HG03354 (cell line): Measurements from ENCODE around the gene CRYAB.
A peak's percentile ranks its signal among the peaks of the same experiment; 100 is the strongest.
"Not testable (repeated sequence)": the region's sequence is repeated elsewhere in the genome, so short reads cannot be mapped to it uniquely, and the experiment has no call there.

Source experiments
- ATAC-seq: cut with Tn5 transposase; IDR thresholded peaks from one replicate; pipeline ENCODE4 v1.9.1; 2021; ENCODE audit warnings: mild to moderate bottlenecking; ENCODE audit not compliant: unreplicated experiment, poor library complexity, severe bottlenecking

CRYAB gene

DNA sequence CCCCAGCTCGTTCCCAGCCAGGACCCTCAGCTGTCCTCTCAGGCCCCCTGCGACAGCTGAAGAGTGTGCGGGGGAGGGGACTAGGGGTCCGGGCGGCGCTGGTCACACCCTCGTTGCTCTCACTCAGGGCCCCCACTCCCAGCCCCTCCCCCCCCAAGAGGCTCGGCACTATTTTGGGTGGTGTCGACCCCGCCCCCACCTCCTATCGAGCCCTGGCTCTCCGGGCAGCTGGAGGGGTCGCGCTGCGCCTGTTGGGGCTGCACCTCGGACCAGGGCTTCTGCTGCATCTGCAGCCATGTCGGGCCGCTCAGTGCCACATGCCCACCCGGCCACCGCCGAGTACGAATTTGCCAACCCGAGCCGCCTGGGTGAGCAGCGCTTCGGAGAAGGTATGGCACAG, 965 bp upstream of the CRYAB start, which contains the start of gene HSPB2:
Gene HSPB2 (plus strand): TSS at position 200 of the 400 bp plus-strand sequence. CDS start 96 bp downstream, at position 296.
- ATAC-seq = no peak

DNA sequence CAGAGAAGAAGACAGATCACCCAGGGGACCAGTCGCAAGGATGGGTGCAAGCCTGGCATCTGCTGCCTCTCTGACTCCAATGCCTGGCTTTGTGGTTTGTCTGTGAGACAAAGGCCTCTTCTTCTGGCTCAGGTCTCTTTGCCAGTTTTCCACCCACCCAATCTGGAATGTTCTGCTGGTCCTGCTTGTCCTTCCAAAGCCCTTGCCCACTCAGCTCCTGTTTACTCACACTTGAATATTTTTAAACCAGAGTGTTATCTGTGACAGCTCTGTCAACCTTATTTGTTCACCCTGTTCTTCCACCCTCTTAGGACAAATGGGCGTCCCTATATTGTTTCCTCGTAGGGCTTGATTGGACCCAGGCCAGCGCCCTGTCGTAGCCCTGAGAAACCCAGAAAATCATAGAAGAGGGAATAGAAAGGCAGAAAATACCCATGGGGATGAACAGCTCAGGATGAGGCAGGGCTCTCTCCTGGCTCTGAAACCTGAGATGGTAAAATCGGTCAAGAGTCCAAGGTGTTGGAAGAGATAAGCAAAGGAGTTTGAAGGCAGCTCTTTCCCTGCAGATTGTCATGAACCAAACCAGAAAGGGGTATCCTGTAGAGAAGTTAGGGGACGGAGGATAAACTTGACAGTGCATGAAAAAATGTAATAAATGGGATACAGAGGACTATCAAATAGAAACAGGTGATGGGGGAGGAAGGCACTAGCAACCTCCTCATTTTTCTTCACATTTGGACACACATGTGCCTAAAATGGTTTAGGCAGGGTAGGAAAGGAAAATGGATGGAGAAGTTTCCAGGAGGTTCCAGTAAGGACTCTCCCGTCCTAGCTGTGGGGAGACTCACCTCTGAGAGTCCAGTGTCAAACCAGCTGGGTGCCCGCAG, 651 bp downstream of the CRYAB start:
- ATAC-seq = no peak

DNA sequence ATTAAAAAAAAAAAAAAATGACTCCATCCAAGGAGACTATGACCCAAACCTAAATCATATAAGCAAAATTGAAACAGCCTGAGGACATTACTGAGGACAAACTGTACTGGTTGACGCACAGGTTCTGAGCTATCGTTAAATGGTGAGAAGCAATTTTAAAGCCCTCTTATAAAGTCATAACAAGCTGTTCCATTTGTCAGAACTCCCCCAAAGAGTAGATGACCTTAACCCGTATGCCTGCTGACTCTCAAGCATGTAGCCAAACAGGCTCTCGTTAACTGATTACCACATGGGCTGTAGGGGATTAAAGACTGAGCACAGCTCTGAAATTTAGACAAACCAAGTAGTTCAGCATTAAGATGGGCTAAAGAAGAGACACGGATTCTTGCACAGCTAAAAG, 2.2 kb downstream of the CRYAB start:
- no peak for ATAC-seq

DNA sequence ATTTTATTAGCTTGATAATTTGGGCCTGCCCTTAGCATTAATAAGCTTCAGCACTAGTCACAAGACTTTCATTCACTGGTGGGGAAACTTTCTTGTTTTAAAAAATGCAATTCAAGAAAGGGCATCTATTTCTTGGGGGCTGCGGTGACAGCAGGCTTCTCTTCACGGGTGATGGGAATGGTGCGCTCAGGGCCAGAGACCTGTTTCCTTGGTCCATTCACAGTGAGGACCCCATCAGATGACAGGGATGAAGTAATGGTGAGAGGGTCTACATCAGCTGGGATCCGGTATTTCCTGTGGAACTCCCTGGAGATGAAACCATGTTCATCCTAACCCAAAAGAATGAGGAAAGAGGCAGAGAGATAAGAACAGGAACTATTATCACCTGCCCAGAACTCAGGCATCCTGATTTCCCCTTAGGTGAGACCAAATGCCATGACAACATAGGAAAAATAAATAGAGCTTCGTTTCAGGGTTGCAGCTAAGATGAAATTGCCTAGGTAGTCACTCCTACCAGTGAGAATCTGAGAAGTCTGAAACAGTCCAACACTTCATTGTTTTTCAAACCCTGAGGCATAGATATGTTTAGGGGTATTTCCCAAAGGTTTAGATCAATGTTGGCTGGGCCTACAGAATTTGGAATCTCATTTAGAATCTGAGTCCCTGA, 2.8 kb downstream of the CRYAB start:
- no peak for ATAC-seq

DNA sequence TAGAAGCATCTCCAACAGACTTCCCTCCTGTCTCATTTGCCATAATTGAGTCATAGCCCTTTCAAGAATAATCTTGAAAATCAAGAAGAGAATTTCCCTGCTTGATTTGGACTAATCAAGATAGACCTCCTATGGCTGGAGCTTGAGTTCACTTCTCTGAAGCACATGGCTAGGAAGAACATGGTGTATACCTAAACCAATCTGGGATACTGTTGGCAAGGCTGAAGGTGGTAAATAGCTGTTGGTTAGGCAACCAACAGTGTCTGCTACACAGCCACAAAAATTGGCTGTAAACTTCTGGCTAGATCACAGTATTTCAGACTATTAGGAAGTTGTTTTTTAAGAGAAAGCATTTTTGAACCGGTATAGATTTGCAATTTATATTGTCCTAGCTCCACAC, 4.9 kb downstream of the CRYAB start:
- no peak for ATAC-seq

DNA sequence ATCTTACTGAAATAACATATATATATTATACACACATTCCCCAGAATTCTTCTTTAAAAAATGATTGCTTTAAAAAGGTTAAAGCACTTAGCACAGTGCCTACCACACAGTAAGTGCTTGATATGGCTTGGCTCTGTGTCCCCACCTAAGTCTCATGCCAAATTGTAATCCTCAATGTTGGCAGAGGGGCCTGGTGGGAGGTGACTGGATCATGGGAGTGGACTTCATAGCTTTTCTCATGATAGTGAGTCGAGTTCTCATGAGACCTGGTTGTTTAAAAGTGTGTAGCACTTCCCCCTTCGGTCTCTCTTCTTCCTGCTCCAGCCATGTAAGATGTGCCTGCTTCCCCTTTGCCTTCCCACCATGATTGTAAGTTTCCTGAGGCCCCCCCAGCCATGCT, 6.2 kb downstream of the CRYAB start:
- no peak for ATAC-seq

DNA sequence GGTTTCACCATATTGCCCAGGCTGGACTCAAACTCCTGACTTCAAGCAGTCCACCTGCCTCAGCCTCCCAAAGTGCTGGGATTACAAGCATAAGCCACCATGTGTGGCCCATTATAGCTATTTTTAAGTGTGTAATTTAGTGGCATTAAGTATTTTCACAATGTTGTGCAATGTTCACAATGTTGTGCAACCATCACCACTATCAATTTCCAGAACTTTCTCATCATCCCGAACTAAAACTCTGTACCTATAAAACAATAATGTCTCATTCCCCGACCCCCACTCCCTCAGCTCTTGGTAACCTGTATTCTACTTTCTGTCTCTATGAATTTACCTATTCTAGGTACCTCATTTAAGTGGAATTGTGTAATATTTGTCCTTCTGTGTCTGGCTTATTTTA, 24.7 kb downstream of the CRYAB start:
- ATAC-seq = no peak

DNA sequence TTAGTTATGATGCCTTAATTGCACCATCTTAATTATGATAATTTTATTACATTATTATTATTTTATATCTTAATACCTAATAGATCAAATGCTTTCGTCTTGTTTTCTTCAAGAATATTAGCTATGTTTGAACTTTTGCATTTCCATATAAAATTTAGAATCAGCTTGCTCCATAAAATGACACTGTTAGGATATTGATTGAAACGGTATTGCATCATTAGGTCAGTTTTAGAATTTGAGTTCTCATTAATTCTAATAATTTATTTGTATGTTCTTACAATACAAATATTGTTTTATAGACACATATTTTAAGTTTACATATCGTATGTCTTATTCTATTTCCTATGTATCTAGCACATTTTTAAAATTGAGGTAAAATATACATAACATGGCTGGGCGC, 25.5 kb downstream of the CRYAB start:
- no peak for ATAC-seq

DNA sequence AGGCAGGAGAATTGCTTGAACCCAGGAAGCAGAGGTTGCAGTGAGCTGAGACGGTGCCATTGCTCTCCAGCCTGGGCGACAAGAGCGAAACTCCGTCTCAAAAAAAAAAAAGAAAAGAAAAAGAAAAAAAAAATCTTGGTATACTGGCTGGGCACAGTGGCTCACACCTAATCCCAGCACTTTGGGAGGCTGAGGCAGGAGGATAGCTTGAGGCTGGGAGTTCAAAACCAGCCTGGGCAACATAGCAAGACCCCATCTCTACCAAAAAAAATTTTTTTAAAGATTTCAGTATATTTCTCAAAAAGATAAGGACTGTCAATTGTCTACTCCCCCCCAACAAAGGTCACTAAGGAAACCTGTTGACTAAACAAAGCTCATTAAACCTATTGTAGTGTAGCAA, 26.5 kb downstream of the CRYAB start:
- ATAC-seq = not testable (repeated sequence)

DNA sequence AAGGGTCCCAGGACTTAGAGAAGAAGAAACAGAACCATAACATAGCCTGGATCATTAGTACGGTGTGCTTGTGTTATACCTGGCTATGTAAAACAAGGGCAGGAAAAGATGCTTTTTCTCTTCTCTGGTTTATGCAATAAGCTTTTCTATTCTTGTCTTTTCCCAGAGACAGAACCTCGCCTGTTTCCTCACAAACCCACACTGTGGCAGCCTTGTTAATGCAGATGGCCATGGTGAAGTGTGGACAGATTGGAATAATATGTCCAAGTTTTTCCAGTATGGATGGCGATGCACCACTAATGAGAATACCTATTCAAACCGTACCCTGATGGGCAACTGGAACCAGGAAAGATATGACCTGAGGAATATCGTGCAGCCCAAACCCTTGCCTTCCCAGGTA, 29.4 kb downstream of the CRYAB start:
- ATAC-seq = no peak

DNA sequence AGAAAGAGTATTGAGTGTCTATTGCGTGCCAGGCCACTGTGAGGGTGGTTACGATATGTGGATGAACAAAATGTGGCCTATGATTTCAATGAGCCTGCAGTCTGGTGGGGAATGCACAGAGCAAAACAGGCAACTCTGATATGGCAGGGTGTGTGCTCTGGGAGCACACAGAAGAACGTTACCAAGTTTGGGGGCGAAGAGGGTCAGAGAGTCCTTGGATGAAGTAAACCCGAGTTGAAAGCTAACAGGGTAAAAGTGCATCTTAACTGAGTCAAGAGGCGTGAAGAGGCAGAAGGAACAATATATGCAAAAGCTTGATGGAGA, 32.0 kb downstream of the CRYAB start:
- no peak for ATAC-seq

DNA sequence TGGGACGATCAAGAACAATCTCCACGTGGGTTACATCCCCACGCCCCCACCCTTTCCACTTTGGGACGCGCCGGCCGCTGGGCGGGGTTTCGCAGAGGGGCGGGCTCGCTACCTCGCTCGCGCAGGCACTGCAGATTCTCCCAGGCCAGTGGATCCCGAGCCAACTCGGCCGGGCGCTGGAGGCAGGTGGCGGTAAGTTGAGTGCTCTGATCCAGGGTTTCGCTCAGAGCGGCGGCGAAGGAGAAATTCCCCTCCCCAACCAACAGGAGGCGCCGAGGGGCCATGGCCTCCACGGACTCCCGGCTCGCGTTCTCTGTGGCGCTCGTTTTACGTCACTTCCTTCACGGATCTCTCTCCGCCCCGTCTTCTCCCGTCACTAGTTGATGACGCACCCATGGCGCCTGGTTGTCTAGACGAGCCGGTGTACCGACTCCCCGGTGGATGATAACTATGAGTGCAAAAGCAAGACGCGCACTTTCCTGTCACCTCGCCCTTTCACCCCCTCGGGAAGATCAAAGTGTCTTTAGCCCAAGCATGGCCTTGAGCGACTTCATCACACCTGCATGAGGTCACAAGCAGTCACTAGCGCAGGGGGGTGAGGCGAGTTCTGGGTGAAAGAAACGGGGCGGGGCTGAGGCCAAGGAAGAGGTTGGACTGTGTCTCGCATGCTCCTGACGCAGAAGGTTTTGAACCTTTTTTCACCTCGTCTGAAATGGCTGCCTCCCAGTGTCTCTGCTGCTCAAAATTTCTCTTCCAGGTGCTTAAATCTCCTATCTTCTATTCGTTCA, 32.5 kb downstream of the CRYAB start, which contains the start of the genes CFAP68 and FDXACB1:
Gene CFAP68 (plus strand): TSS at position 693 of the 788 bp plus-strand sequence. CDS start 20 bp downstream, at position 713.
Gene FDXACB1 (minus strand): TSS at position 317 of the 788 bp plus-strand sequence. CDS start 33 bp downstream, at position 284.
- peak; percentile 91 for ATAC-seq

DNA sequence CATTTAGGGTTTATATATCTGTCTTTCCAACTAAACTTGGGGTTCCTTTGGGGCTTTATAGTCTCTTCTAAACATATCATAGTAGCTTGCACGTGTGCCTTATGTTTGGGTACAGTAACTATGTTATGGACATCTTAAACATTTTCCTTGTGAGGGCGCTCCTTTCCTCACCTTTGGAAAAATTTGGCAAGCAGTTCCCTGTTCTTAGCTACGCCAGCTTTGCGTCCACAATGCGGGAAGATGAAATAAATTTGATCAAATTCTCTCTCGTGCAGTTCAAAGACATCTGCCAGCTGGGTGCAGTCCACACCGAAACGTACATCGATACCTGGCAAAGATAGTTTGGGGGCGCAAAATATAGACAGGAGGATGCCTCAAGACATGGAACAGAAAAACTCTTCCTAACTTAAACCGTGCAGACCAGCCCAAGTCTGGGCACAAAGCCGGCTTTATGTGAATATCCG, 33.2 kb downstream of the CRYAB start:
- ATAC-seq = peak; percentile 21

DNA sequence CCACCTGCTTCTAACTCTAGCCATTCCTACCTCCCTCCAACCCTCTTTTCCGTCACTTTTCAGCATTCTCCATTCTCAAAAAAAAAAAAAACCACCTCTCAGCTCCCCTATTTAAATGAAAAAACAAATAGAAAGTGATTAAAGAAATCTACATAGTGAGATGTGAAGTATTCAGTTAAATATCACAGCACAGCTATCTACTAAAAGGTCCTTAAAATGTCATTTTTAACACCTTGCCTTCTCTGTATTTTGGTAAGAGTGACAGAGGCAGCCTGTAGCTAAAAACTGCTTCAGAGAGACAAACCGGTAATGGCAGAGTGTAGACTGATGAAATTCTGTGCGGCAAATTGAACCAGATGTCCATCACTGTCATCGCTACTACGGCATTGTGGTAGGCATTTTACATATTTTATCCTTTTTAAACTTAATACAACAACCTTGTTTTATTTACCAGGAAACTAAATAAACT, 39.8 kb downstream of the CRYAB start:
- no peak for ATAC-seq

DNA sequence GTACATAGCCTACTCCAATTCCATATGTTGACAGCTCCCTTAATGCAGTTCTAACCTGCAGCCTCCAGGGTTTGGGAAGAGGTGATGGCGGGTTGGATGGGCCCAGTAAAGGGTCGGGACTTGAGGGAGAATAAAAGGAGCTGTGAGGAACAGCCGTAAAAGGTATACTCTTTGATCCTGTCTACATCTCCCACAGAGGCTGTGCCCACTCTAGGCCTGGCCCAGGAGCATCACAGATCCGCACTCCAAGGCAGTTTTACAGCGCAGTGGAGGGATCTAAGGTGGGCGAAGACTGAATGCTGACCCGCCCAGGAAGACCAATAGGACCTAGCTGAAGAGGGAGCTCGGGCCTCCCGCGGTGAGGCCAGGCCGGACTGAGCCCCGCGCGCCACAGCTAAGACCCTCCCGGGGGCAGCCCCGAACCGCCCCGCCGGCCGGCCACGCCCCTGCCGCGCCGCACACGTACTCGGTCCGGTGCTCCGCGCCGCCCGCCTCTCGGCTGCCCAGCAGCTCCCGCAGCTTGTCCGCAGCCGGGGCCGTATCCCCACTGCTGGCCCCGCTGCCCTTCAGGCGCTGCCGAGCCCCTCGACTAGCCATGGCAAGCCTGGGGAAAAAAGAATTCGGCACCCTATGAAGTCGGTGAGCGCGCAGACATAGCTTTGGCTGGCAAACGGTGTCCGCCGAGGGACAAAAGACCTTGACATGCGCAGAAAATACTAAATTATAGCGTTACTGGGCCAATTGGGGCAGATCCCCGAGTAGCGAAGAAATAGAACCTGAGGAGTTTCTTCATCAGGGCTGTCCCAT, 40.5 kb downstream of the CRYAB start, which contains the start of gene ALG9:
Gene ALG9 (minus strand): TSS at position 696 of the 807 bp plus-strand sequence. CDS start 99 bp downstream, at position 597.
- peak; percentile 90 for ATAC-seq

DNA sequence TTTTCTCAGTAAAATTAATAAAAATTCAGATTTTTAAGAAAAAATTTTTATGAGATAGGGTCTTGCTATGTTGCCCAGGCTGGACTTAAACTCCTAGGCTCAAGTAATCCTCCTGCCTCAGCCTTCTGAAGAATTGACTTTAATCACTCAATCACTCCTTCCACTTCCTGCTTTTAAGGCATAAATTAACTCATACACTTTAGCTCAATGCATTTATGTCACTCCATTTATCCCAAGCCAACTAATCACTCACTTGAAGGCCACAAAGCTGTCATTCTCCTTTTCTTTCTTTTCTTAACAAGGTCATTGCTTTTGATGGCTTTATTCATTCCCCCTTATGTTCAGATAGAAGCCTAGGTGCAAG, 41.1 kb downstream of the CRYAB start:
- ATAC-seq = peak; percentile 13

DNA sequence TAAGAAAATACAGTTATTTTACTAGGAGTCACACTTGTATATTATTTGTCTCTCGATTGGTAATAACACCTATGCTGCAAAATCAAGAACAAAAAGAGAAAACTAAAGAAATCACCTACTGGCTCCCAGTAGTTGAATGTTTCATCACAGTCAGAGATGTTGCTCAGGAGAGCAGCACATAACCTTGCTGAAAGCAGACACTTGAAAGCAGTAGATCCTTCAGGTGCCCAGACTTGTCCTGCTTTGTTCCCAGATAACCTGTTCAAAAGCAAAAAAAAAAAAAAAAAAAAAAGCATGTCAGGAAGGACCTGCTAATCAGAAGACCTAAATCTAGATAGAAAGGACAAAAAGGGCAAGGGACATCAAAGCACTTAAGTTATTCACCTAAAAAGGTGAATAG, 41.5 kb downstream of the CRYAB start:
- no peak for ATAC-seq

DNA sequence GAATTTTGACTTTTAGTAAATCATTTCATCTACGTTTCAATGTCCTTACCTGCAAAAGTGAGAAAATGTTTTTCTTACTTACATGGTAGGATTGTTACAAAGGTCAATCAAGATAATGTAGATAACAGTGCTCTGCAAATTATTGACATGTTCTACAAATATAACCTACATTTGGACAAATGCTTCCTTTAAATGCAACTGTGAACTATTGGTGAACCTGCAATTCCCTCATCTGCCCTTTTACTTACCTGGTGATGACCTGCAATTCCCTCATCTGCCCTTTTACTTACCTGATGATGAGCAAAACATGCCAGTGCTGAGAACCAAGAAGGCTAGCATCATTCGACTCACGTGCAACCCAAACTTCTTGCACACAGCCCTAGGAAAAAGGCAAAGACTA, 51.3 kb downstream of the CRYAB start:
- no peak for ATAC-seq
